GM23338 (cell line): Measurements from ENCODE around the gene KDM7A. TPM values are rescaled to one million over a fixed set of nuclear protein-coding genes. Genes with fewer than 3 reads are reported as not detected.

Experiments used
- ATAC-seq: fragments of 200-7000 bp; cut with Tn5 transposase; 3 replicates; pipeline ENCODE4 v1.9.1; 2020
- DNase-seq: peaks from one replicate; pipeline ENCODE4 v3.0.0-alpha.2; 2015; ENCODE audit warnings: low spot score
- H2AFZ ChIP-seq: fragments of 200-600 bp; sonication (generic); 2 replicates; pipeline ENCODE4 v1.8.0; 2016; ENCODE audit warnings: antibody characterized with exemption, mild to moderate bottlenecking, moderate library complexity
- H3F3A ChIP-seq: fragments of 200-600 bp; sonication (generic); replicated peaks from 2 replicates; pipeline ENCODE4 v1.8.0; 2017; ENCODE audit warnings: antibody characterized with exemption, mixed run types, low read depth
- H3K27ac ChIP-seq: fragments of 200-600 bp; sonication (generic); 2 replicates; pipeline ENCODE4 v1.6.1; 2016; ENCODE audit warnings: low read depth
- H3K27me3 ChIP-seq: fragments of 200-600 bp; sonication (generic); 2 replicates; pipeline ENCODE4 v1.8.0; 2016; ENCODE audit warnings: mild to moderate bottlenecking, mixed run types, moderate library complexity; ENCODE audit not compliant: insufficient read depth
- H3K36me3 ChIP-seq: fragments of 200-600 bp; sonication (generic); 2 replicates; pipeline ENCODE4 v1.8.0; 2016; ENCODE audit warnings: mild to moderate bottlenecking; ENCODE audit not compliant: insufficient read depth
- H3K4me1 ChIP-seq: fragments of 200-600 bp; sonication (generic); 2 replicates; pipeline ENCODE4 v1.8.0; 2016; ENCODE audit warnings: mild to moderate bottlenecking, moderate library complexity; ENCODE audit not compliant: insufficient read depth
- H3K4me2 ChIP-seq: fragments of 200-600 bp; sonication (generic); 2 replicates; pipeline ENCODE4 v1.7.1; 2017; ENCODE audit warnings: mixed run types
- H3K4me3 ChIP-seq: fragments of 200-600 bp; sonication (generic); 2 replicates; pipeline ENCODE4 v1.6.1; 2016; ENCODE audit warnings: mixed run types
- H3K79me2 ChIP-seq: fragments of 200-600 bp; sonication (generic); replicated peaks from 2 replicates; pipeline ENCODE4 v1.8.0; 2017; ENCODE audit warnings: mild to moderate bottlenecking; ENCODE audit not compliant: insufficient read depth
- H3K9me2 ChIP-seq: fragments of 200-600 bp; sonication (generic); 2 replicates; pipeline ENCODE4 v1.8.0; 2017; ENCODE audit not compliant: insufficient read depth
- H4K20me1 ChIP-seq: fragments of 200-600 bp; sonication (generic); replicated peaks from 2 replicates; pipeline ENCODE4 v1.8.0; 2017; ENCODE audit warnings: mild to moderate bottlenecking; ENCODE audit not compliant: insufficient read depth
- H3K27ac Mint-ChIP-seq: 2 replicates; pipeline ENCODE4 v1.8.0; 2020; ENCODE audit warnings: inconsistent platforms, mild to moderate bottlenecking, moderate library complexity, mixed read lengths
- H3K27me3 Mint-ChIP-seq: 3 replicates; pipeline ENCODE4 v1.8.0; 2022; ENCODE audit warnings: low read depth, mild to moderate bottlenecking, moderate library complexity, mixed read lengths, inconsistent platforms; ENCODE audit not compliant: insufficient read depth, poor library complexity
- H3K36me3 Mint-ChIP-seq: 3 replicates; pipeline ENCODE4 v1.8.0; 2021; ENCODE audit warnings: low read depth, mild to moderate bottlenecking, inconsistent platforms, moderate library complexity, mixed read lengths
- H3K4me1 Mint-ChIP-seq: 3 replicates; pipeline ENCODE4 v1.8.0; 2020; ENCODE audit warnings: mild to moderate bottlenecking, inconsistent platforms, mixed read lengths
- H3K4me3 Mint-ChIP-seq: 3 replicates; pipeline ENCODE4 v1.8.0; 2021; ENCODE audit warnings: moderate library complexity, mild to moderate bottlenecking, inconsistent platforms, mixed read lengths
- H3K9me3 Mint-ChIP-seq: 3 replicates; pipeline ENCODE4 v1.8.0; 2020; ENCODE audit warnings: moderate library complexity, mild to moderate bottlenecking, inconsistent platforms, mixed read lengths
- CREB1 ChIP-seq: fragments of 250-450 bp; sonication (Bioruptor Pico); IDR thresholded peaks from 2 replicates; pipeline ENCODE4 v1.5.0; 2020; ENCODE audit warnings: low read depth, mild to moderate bottlenecking, moderate library complexity
- EZH2 ChIP-seq: fragments of 200-600 bp; sonication (generic); IDR thresholded peaks from one replicate; pipeline ENCODE4 v1.8.0; 2017; ENCODE audit warnings: antibody characterized with exemption, mild to moderate bottlenecking, low read depth; ENCODE audit not compliant: unreplicated experiment
- EZH2phosphoT487 ChIP-seq: fragments of 200-600 bp; sonication (generic); IDR thresholded peaks from one replicate; pipeline ENCODE4 v1.8.1; 2018; ENCODE audit warnings: antibody characterized with exemption; ENCODE audit not compliant: unreplicated experiment
- JUNB ChIP-seq: IDR thresholded peaks from one replicate; pipeline ENCODE4 v1.6.1; 2016; ENCODE audit warnings: antibody characterized with exemption; ENCODE audit not compliant: unreplicated experiment
- NANOG ChIP-seq: IDR thresholded peaks from 2 replicates; pipeline ENCODE4 v1.6.1; 2016; ENCODE audit warnings: antibody characterized with exemption, borderline replicate concordance
- POLR2AphosphoS5 ChIP-seq: IDR thresholded peaks from 2 replicates; pipeline ENCODE4 v1.6.1; 2016; ENCODE audit warnings: antibody characterized with exemption, low read depth
- STAT1 ChIP-seq: IDR thresholded peaks from one replicate; pipeline ENCODE4 v1.6.1; 2016; ENCODE audit warnings: antibody characterized with exemption; ENCODE audit not compliant: unreplicated experiment
- ZNF114 ChIP-seq: fragments of 250-450 bp; sonication (Bioruptor Pico); IDR thresholded peaks from 2 replicates; pipeline ENCODE4 v1.5.0; 2020; ENCODE audit warnings: mild to moderate bottlenecking, moderate library complexity
- ZNF331 ChIP-seq: fragments of 250-450 bp; sonication (Bioruptor Pico); IDR thresholded peaks from 2 replicates; pipeline ENCODE4 v1.5.0; 2020; ENCODE audit warnings: low read depth, mild to moderate bottlenecking, moderate library complexity
- polyA plus RNA-seq: library from polyadenylated mRNA; unstranded; fragments of >200 nt; fragmentation: Nextera tagmentation; extraction: Ambion mirVana; gene quantifications from 2 replicates; pipeline ENCODE4 v1.2.1, GENCODE V29; 2016
- total RNA-seq: library from RNA; depleted of rRNA; stranded (reverse); fragments of >200 nt; shearing (Covaris generic); gene quantifications from 2 replicates; pipeline ENCODE4 v1.2.3, GENCODE V29; 2014
- TF ChIP-seq, protein P1 (sequence below), 2 experiments: fragments of 200-600 bp in 1 of 2; sonication (generic) in 1 of 2; conservative IDR thresholded peaks; 2 replicates each; pipeline versions ENCODE4 v1.5.1 to v1.6.1; 2016 to 2017; ENCODE audit warnings: antibody characterized with exemption in 2 of 2, low read depth in 2 of 2, mild to moderate bottlenecking in 2 of 2, moderate library complexity in 1 of 2
- TF ChIP-seq, protein P2 (sequence below): IDR thresholded peaks from 2 replicates; pipeline ENCODE4 v1.6.1; 2016; ENCODE audit warnings: antibody characterized with exemption
- TF ChIP-seq, protein P3 (sequence below): fragments of 250-450 bp; sonication (Bioruptor Pico); IDR thresholded peaks from 2 replicates; pipeline ENCODE4 v1.5.0; 2020; ENCODE audit warnings: mild to moderate bottlenecking, moderate library complexity
- TF ChIP-seq, protein P4 (sequence below): IDR thresholded peaks from one replicate; pipeline ENCODE4 v1.6.1; 2018; ENCODE audit warnings: antibody characterized with exemption; ENCODE audit not compliant: unreplicated experiment

Gene KDM7A
- total and polyA plus RNA-seq, 2 experiments from 2014 or later = 2.3 to 10.8 TPM

DNA sequence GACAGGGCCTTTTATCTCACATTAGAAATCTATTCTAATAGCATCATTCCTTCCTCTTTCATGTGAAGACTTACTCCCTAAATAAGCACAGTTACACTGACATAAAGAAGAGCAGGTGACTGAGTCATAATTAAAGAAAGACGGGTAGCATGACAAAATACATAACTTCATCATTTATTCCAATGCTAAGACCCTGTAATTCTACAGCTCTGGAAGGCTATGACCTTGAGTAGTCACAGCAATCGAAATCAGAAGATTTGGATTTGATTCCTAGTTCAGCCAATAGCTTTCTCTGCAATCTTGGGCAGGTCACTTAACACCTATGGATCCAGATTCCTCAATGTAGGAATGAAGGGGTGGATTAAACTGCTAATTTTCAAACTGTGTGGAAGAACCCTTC lies 42.7 kb downstream of the KDM7A start:
- no peak for DNase-seq
- H3K36me3 ChIP-seq = no peaks in the 10 kb centered on the region
- H3K4me3 ChIP-seq = no peak overlapping the region
- no peak overlapping the region for H3K27ac Mint-ChIP-seq
- ATAC-seq = no peak
- no peaks in the 10 kb centered on the region for H3K27me3 ChIP-seq
- no peak overlapping the region for H3K4me3 Mint-ChIP-seq
- H3K36me3 Mint-ChIP-seq = peaks cover 11% of the 10 kb centered on the region
- H3K4me1 Mint-ChIP-seq = peaks cover 20% of the 10 kb centered on the region
- no peaks in the 10 kb centered on the region for H3K9me3 Mint-ChIP-seq
- H3K4me2 ChIP-seq = no peak overlapping the region
- TF ChIP-seq ZNF114 (CRISPR knock-in tag) (no peak), CREB1 (no peak), EZH2phosphoT487 (no peak), ZNF331 (no peak), JUNB (no peak), NANOG (no peak), STAT1 (no peak), POLR2AphosphoS5 (no peak), EZH2 (no peak)
- TF ChIP-seq, protein P1, sequence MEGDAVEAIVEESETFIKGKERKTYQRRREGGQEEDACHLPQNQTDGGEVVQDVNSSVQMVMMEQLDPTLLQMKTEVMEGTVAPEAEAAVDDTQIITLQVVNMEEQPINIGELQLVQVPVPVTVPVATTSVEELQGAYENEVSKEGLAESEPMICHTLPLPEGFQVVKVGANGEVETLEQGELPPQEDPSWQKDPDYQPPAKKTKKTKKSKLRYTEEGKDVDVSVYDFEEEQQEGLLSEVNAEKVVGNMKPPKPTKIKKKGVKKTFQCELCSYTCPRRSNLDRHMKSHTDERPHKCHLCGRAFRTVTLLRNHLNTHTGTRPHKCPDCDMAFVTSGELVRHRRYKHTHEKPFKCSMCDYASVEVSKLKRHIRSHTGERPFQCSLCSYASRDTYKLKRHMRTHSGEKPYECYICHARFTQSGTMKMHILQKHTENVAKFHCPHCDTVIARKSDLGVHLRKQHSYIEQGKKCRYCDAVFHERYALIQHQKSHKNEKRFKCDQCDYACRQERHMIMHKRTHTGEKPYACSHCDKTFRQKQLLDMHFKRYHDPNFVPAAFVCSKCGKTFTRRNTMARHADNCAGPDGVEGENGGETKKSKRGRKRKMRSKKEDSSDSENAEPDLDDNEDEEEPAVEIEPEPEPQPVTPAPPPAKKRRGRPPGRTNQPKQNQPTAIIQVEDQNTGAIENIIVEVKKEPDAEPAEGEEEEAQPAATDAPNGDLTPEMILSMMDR (conservative IDR thresholded peaks at IDR 0.05; ENCODE audit: low read depth in 2 of 2) = no peak
- TF ChIP-seq, protein P2, sequence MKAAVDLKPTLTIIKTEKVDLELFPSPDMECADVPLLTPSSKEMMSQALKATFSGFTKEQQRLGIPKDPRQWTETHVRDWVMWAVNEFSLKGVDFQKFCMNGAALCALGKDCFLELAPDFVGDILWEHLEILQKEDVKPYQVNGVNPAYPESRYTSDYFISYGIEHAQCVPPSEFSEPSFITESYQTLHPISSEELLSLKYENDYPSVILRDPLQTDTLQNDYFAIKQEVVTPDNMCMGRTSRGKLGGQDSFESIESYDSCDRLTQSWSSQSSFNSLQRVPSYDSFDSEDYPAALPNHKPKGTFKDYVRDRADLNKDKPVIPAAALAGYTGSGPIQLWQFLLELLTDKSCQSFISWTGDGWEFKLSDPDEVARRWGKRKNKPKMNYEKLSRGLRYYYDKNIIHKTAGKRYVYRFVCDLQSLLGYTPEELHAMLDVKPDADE = no peak
- TF ChIP-seq, protein P3, sequence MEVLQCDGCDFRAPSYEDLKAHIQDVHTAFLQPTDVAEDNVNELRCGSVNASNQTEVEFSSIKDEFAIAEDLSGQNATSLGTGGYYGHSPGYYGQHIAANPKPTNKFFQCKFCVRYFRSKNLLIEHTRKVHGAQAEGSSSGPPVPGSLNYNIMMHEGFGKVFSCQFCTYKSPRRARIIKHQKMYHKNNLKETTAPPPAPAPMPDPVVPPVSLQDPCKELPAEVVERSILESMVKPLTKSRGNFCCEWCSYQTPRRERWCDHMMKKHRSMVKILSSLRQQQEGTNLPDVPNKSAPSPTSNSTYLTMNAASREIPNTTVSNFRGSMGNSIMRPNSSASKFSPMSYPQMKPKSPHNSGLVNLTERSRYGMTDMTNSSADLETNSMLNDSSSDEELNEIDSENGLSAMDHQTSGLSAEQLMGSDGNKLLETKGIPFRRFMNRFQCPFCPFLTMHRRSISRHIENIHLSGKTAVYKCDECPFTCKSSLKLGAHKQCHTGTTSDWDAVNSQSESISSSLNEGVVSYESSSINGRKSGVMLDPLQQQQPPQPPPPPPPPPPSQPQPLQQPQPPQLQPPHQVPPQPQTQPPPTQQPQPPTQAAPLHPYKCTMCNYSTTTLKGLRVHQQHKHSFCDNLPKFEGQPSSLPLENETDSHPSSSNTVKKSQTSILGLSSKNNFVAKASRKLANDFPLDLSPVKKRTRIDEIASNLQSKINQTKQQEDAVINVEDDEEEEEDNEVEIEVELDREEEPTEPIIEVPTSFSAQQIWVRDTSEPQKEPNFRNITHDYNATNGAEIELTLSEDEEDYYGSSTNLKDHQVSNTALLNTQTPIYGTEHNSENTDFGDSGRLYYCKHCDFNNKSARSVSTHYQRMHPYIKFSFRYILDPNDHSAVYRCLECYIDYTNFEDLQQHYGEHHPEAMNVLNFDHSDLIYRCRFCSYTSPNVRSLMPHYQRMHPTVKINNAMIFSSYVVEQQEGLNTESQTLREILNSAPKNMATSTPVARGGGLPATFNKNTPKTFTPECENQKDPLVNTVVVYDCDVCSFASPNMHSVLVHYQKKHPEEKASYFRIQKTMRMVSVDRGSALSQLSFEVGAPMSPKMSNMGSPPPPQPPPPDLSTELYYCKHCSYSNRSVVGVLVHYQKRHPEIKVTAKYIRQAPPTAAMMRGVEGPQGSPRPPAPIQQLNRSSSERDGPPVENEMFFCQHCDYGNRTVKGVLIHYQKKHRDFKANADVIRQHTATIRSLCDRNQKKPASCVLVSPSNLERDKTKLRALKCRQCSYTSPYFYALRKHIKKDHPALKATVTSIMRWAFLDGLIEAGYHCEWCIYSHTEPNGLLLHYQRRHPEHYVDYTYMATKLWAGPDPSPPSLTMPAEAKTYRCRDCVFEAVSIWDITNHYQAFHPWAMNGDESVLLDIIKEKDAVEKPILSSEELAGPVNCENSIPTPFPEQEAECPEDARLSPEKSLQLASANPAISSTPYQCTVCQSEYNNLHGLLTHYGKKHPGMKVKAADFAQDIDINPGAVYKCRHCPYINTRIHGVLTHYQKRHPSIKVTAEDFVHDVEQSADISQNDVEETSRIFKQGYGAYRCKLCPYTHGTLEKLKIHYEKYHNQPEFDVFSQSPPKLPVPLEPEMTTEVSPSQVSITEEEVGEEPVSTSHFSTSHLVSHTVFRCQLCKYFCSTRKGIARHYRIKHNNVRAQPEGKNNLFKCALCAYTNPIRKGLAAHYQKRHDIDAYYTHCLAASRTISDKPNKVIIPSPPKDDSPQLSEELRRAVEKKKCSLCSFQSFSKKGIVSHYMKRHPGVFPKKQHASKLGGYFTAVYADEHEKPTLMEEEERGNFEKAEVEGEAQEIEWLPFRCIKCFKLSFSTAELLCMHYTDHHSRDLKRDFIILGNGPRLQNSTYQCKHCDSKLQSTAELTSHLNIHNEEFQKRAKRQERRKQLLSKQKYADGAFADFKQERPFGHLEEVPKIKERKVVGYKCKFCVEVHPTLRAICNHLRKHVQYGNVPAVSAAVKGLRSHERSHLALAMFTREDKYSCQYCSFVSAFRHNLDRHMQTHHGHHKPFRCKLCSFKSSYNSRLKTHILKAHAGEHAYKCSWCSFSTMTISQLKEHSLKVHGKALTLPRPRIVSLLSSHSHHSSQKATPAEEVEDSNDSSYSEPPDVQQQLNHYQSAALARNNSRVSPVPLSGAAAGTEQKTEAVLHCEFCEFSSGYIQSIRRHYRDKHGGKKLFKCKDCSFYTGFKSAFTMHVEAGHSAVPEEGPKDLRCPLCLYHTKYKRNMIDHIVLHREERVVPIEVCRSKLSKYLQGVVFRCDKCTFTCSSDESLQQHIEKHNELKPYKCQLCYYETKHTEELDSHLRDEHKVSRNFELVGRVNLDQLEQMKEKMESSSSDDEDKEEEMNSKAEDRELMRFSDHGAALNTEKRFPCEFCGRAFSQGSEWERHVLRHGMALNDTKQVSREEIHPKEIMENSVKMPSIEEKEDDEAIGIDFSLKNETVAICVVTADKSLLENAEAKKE (CRISPR knock-in tag) = no peak
- TF ChIP-seq, protein P4, sequence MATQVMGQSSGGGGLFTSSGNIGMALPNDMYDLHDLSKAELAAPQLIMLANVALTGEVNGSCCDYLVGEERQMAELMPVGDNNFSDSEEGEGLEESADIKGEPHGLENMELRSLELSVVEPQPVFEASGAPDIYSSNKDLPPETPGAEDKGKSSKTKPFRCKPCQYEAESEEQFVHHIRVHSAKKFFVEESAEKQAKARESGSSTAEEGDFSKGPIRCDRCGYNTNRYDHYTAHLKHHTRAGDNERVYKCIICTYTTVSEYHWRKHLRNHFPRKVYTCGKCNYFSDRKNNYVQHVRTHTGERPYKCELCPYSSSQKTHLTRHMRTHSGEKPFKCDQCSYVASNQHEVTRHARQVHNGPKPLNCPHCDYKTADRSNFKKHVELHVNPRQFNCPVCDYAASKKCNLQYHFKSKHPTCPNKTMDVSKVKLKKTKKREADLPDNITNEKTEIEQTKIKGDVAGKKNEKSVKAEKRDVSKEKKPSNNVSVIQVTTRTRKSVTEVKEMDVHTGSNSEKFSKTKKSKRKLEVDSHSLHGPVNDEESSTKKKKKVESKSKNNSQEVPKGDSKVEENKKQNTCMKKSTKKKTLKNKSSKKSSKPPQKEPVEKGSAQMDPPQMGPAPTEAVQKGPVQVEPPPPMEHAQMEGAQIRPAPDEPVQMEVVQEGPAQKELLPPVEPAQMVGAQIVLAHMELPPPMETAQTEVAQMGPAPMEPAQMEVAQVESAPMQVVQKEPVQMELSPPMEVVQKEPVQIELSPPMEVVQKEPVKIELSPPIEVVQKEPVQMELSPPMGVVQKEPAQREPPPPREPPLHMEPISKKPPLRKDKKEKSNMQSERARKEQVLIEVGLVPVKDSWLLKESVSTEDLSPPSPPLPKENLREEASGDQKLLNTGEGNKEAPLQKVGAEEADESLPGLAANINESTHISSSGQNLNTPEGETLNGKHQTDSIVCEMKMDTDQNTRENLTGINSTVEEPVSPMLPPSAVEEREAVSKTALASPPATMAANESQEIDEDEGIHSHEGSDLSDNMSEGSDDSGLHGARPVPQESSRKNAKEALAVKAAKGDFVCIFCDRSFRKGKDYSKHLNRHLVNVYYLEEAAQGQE = no peak
- no peaks in the 10 kb centered on the region for H3K27me3 Mint-ChIP-seq
- peaks cover 9% of the 10 kb centered on the region; the same call in 1 of the 2 replicates for H3K4me1 ChIP-seq
- no peak overlapping the region for H2AFZ ChIP-seq
- H3K27ac ChIP-seq = no peak overlapping the region
- H3F3A ChIP-seq = no peaks in the 10 kb centered on the region
- no peaks in the 10 kb centered on the region for H4K20me1 ChIP-seq
- H3K79me2 ChIP-seq = no peaks in the 10 kb centered on the region
- H3K9me2 ChIP-seq = no peaks in the 10 kb centered on the region
